RWPE2 (cell line): ENCODE data around the gene DHX34.

Experiments used
- ATAC-seq: fragments of 200-7000 bp; cut with Tn5 transposase; 3 replicates; pipeline ENCODE4 v1.9.1; 2021; ENCODE audit warnings: low read depth
- DNase-seq: peaks from one replicate; pipeline ENCODE4 v3.0.0-alpha.2; 2020; ENCODE audit warnings: low spot score
- H3K27ac ChIP-seq: fragments of 450-650 bp; 2 replicates; pipeline ENCODE4 v1.5.1; 2017; ENCODE audit warnings: mild to moderate bottlenecking; ENCODE audit not compliant: poor library complexity, severe bottlenecking
- H3K27me3 ChIP-seq: fragments of 250-450 bp; sonication (Bioruptor Pico); 2 replicates; pipeline ENCODE4 v1.5.1; 2021; ENCODE audit warnings: mild to moderate bottlenecking, moderate library complexity; ENCODE audit not compliant: insufficient read depth, poor library complexity, severe bottlenecking
- H3K36me3 ChIP-seq: fragments of 250-450 bp; sonication (Bioruptor Pico); 2 replicates; pipeline ENCODE4 v1.5.1; 2020; ENCODE audit warnings: low read depth, mild to moderate bottlenecking, moderate library complexity
- H3K4me1 ChIP-seq: fragments of 250-450 bp; sonication (Bioruptor Pico); 2 replicates; pipeline ENCODE4 v1.5.1; 2021; ENCODE audit warnings: mild to moderate bottlenecking, moderate library complexity; ENCODE audit not compliant: insufficient read depth, poor library complexity, severe bottlenecking
- H3K4me3 ChIP-seq: fragments of 250-450 bp; sonication (Bioruptor Pico); 2 replicates; pipeline ENCODE4 v1.5.1; 2021; ENCODE audit warnings: mild to moderate bottlenecking, moderate library complexity; ENCODE audit not compliant: severe bottlenecking
- H3K9me3 ChIP-seq: fragments of 250-450 bp; sonication (Bioruptor Pico); 2 replicates; pipeline ENCODE4 v1.5.1; 2021; ENCODE audit warnings: mild to moderate bottlenecking, moderate library complexity; ENCODE audit not compliant: severe bottlenecking
- TF ChIP-seq, protein P1 (sequence below): fragments of 450-650 bp; IDR thresholded peaks from one replicate; pipeline ENCODE4 v1.5.1; 2017; ENCODE audit warnings: mild to moderate bottlenecking, moderate library complexity; ENCODE audit not compliant: poor library complexity, severe bottlenecking

The DHX34 gene

DNA sequence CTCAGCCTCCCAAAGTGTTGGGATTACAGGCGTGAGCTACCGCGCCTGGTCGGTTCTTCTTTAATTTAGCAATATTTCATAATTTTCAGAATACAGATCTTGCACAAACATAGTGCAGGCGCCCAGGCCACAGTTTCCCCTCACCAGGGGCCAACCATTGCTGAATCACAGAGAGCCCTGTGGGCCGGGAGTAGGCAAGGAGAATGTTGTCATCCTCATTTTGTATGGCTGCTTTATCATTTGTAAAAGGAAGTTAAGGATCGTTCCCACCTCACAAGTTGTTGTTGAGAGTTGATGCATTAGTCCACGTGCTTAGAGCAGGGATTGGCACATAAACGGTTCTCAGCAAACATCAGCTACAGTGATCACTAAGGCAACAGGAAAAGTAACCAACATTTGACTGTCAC lies 40.0 kb downstream of the DHX34 start:
- no peak for ATAC-seq
- TF ChIP-seq, protein P1, sequence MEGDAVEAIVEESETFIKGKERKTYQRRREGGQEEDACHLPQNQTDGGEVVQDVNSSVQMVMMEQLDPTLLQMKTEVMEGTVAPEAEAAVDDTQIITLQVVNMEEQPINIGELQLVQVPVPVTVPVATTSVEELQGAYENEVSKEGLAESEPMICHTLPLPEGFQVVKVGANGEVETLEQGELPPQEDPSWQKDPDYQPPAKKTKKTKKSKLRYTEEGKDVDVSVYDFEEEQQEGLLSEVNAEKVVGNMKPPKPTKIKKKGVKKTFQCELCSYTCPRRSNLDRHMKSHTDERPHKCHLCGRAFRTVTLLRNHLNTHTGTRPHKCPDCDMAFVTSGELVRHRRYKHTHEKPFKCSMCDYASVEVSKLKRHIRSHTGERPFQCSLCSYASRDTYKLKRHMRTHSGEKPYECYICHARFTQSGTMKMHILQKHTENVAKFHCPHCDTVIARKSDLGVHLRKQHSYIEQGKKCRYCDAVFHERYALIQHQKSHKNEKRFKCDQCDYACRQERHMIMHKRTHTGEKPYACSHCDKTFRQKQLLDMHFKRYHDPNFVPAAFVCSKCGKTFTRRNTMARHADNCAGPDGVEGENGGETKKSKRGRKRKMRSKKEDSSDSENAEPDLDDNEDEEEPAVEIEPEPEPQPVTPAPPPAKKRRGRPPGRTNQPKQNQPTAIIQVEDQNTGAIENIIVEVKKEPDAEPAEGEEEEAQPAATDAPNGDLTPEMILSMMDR: no peak
- H3K27me3 ChIP-seq: no peaks in the 10 kb centered on the region
- H3K27ac ChIP-seq: no peak overlapping the region
- no peak overlapping the region for H3K4me3 ChIP-seq
- no peaks in the 10 kb centered on the region for H3K36me3 ChIP-seq
- DNase-seq: no peak
- H3K4me1 ChIP-seq: no peaks in the 10 kb centered on the region
- H3K9me3 ChIP-seq: no peaks in the 10 kb centered on the region

DNA sequence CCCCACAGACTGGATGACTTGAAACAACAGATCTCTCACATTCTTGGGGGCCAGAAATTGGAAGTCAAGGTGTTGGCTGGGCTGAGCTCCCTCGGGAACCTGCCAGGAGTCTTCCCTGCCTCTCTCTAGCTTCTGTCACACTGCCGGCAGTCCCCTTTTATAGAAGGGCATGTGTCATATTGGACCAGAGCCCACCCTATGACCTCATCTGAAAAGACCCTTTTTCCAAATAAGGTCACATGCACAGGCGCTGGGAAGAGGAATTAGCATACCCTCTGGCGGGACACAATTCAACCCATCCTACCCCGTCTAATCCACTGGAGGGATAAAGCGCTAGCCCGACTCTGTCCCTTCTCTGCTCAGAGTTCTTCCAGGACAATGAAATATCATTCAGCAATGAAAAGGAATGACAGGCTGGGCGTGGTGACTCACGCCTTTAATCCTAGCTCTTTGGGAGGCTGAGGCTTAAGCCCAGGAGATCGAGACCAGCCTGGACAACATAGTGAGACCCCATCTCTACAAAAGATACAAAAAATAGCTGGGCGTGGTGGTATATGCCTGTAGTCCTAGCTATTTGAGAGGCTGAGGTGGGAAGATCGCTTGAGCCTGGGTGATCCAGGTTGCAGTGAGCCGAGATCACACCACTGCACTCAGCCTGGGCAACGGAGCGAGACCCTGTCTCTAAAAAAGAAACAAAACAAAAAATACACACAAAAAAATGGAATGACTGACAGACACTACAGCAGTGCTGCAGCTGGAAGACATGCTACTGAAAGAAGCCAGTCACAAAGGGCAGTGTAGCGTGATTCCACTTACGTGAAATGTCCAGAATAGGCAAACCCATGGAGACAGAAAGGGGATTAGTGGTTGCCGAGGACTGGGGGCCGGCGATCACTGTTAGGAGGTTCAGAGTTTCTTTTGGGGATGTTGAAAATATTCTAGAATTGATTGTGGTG lies 41.7 kb downstream of the DHX34 start:
- no peaks in the 10 kb centered on the region for H3K36me3 ChIP-seq
- no peak overlapping the region for H3K27ac ChIP-seq
- H3K9me3 ChIP-seq: no peaks in the 10 kb centered on the region
- DNase-seq (no peak), ATAC-seq (no peak)
- H3K4me1 ChIP-seq: no peaks in the 10 kb centered on the region
- H3K4me3 ChIP-seq: no peak overlapping the region
- H3K27me3 ChIP-seq: no peaks in the 10 kb centered on the region
- TF ChIP-seq, protein P1: no peak

DNA sequence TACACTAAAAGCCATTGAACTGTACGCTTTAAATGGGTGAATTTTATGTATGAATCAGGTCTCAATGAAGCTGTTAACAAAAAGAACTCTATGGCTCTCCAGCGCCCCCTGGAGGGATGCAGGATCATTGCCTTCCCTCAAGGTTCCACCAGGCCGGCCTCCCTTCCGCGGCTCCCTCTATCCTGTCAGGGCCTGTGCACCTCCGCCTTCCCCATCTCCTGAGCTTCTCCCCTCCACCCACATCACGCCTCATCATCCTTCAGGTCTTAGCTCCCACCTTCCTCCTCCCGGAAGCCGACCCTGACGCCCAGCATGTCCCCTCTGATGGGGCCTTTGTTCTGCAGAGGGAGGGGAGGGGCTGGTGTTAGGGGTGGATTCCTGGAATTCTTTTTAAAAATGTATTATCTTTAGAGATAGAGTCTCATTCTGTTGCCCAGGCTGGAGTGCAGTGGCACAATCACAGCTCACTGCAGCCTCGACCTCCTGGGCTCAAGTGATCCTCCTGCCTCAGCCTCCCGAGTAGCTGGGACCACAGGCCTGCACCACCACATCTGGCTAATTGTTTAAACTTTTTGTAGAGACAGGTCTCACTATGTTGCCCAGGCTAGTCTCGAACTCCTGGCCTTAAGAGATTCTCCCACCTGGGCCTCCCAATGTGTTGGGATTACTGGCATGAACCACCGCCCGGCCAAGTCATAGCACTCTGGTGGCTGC lies 42.6 kb downstream of the DHX34 start:
- DNase-seq (no peak), ATAC-seq (peak; percentile 76)
- TF ChIP-seq, protein P1: peak; percentile 85
- Histone ChIP-seq H3K27ac (no peak overlapping the region), H3K9me3 (no peaks in the 10 kb centered on the region), H3K4me1 (no peaks in the 10 kb centered on the region), H3K4me3 (no peak overlapping the region), H3K36me3 (no peaks in the 10 kb centered on the region), H3K27me3 (no peaks in the 10 kb centered on the region)

DNA sequence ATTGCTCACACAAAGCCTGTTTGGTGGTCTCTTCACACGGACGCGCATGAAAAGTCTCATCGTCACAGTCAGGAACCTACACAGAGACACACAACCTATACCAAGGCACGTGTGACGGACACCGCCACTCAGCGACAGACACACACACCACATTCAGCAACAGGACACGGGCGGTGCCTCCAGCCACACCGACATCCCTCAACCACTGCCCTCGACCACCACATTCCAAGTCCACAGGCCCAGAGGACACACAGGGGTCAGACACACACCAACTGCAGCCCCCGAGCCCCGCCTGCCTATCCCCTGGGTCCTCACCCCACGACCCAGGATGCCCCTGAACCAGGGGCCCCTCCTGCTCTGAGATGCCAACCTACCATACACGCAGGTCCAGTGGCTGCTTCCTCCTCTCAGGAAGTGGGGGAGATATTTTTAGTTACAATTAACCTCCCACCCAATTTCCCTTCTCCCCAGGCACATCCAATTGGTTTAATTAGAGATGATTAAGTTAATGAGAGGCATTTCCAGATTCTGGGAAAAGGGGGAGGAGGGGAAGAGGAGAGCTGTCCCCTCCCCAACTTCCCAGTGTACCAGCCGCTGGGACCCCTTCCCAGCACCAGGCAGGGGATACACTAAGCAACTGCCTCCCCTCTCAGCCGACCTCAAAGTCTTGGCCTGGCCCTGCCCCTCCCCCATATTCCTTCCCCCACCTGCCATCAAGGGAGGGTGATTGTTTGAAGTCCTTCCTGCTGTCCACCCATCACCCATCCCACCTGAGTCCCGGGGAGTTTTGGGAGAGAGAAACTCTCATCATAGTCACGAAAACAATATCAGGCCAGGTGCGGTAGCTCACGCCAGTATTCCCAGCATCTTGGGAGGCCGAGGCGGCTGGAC lies 49.8 kb downstream of the DHX34 start:
- no peak for DNase-seq
- Histone ChIP-seq H3K4me3 (no peak overlapping the region), H3K9me3 (no peaks in the 10 kb centered on the region), H3K27me3 (no peaks in the 10 kb centered on the region), H3K4me1 (no peaks in the 10 kb centered on the region), H3K27ac (no peak overlapping the region), H3K36me3 (no peaks in the 10 kb centered on the region)
- no peak for ATAC-seq
- TF ChIP-seq, protein P1: no peak
